Measurements from ENCODE around the gene APOC1.
"Not testable (repeated sequence)": the region's sequence is repeated elsewhere in the genome, so short reads cannot be mapped to it uniquely, and the experiment has no call there.

APOC1 gene

DNA sequence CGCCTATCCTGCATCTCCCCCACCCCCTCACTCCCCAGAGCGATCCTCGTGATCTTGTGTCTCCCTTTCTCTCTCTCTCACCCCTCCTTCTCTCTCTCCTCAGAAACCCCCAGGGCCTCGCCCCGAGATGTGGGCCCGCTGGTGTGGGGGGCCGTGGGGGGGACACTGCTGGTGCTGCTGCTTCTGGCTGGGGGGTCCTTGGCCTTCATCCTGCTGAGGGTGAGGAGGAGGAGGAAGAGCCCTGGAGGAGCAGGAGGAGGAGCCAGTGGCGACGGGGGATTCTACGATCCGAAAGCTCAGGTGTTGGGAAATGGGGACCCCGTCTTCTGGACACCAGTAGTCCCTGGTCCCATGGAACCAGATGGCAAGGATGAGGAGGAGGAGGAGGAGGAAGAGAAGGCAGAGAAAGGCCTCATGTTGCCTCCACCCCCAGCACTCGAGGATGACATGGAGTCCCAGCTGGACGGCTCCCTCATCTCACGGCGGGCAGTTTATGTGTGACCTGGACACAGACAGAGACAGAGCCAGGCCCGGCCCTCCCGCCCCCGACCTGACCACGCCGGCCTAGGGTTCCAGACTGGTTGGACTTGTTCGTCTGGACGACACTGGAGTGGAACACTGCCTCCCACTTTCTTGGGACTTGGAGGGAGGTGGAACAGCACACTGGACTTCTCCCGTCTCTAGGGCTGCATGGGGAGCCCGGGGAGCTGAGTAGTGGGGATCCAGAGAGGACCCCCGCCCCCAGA lies 36.1 kb upstream of the APOC1 start:
- TF ChIP-seq CTCF (IDR thresholded peaks at IDR 0.05): no peak
- Histone ChIP-seq H3K27me3 (no peaks in the 10 kb centered on the region), H3K4me1 (ENCODE audit: control insufficient read depth in 1 of 2, insufficient read depth in 1 of 2, low read depth in 1 of 2, low read length in 1 of 2) (no peaks in the 10 kb centered on the region), H3K36me3 (peaks cover 69% of the 10 kb centered on the region), H3K4me3 (ENCODE audit: low read depth in 1 of 2, low read length in 1 of 2) (no peak overlapping the region), H3K9me3 (no peaks in the 10 kb centered on the region), H3K27ac (no peak overlapping the region)

DNA sequence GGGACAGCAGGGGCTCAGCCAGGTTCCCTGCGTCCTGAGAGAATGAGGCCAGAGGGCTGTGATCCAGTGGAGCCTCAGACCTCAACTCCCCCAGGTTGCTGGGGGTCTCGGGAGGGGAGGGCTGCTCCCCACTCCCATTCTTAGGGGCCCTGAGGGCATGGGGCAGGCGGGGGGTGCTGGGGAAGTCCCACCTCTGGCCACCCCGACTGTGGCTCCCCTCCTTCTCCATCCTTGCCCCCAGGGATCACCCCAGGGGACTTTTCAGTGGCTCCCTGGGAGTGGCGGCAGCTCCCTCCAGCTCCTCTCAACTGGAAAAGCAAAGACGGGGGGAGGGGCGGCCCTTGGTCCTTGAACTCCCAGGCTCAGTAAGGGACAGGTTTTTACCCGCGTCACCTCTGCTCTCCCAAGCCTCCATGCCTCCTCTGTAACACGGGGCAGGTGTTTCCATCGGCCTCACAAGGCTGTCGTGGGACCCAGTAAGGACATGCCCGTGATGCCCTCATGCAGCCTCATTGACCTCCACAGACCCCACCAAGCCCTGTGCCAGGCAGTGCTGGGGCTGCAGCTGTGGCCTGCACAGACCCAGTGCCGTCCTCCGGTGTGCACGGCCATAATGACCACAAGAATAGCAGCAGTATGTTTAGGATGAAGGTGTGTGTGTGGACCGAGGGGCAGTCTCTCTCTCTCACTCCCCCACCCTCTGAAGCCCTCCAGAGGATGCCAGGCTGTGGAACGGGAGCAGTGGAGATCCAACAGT lies 34.9 kb upstream of the APOC1 start:
- TF ChIP-seq CTCF (IDR thresholded peaks at IDR 0.05): no peak
- Histone ChIP-seq H3K36me3 (peaks cover 62% of the 10 kb centered on the region), H3K9me3 (no peaks in the 10 kb centered on the region), H3K4me1 (ENCODE audit: control insufficient read depth in 1 of 2, insufficient read depth in 1 of 2, low read depth in 1 of 2, low read length in 1 of 2) (no peaks in the 10 kb centered on the region), H3K4me3 (ENCODE audit: low read depth in 1 of 2, low read length in 1 of 2) (no peak overlapping the region), H3K27ac (no peak overlapping the region), H3K27me3 (no peaks in the 10 kb centered on the region)

DNA sequence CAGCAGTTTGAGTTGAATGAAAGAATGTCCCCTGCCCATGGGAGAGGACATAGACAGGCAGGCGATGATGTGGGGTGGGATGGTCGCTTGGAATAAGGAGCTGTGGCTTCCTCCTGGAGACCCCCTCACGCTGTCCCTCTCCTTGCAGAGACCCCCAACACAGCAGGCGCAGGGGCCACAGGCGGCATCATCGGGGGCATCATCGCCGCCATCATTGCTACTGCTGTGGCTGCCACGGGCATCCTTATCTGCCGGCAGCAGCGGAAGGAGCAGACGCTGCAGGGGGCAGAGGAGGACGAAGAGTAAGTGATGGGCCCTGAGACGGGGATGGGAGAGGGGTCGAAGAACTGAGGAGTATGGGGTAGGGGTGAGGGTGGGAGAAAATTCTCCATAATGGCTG lies 32.3 kb upstream of the APOC1 start:
- Histone ChIP-seq H3K4me3 (ENCODE audit: low read depth in 1 of 2, low read length in 1 of 2) (no peak overlapping the region), H3K27me3 (no peaks in the 10 kb centered on the region), H3K36me3 (peaks cover 51% of the 10 kb centered on the region), H3K9me3 (no peaks in the 10 kb centered on the region), H3K4me1 (ENCODE audit: control insufficient read depth in 1 of 2, insufficient read depth in 1 of 2, low read depth in 1 of 2, low read length in 1 of 2) (no peaks in the 10 kb centered on the region), H3K27ac (no peak overlapping the region)
- no peak for TF ChIP-seq CTCF (IDR thresholded peaks at IDR 0.05)

- H3K27ac ChIP-seq; H3K4me1 ChIP-seq (ENCODE audit: control insufficient read depth in 1 of 2, insufficient read depth in 1 of 2, low read depth in 1 of 2, low read length in 1 of 2); H3K27me3 ChIP-seq; H3K9me3 ChIP-seq; H3K4me3 ChIP-seq (ENCODE audit: low read depth in 1 of 2, low read length in 1 of 2): not testable (repeated sequence)
- peaks cover 45% of the 10 kb centered on the region for H3K36me3 ChIP-seq
Observed at GRCh38 chr19:44882619-44883397, 31.6 kb upstream of the APOC1 start.

DNA sequence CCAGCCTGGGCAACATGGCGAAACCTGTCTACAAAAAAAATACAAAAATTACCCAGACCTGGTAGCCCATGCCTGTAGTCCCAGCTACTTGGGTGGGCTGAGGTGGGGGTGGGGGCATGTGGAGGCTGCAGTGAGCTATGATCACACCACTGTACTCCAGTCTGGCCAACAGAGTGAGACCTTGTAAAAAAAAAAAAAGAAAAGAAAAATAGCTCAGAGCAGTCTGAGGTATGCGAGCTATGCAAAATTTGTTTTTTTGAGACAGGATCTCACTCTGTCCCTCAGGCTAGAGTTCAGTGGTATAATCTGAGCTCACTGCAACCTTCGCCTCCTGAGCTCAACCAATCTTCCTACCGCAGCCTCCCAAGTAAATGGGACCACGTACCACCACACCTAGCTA lies 30.5 kb upstream of the APOC1 start:
- TF ChIP-seq CTCF (IDR thresholded peaks at IDR 0.05): no peak
- no peaks in the 10 kb centered on the region for H3K27me3 ChIP-seq
- H3K36me3 ChIP-seq: peaks cover 40% of the 10 kb centered on the region
- no peak overlapping the region for H3K27ac ChIP-seq
- H3K4me3 ChIP-seq (ENCODE audit: low read depth in 1 of 2, low read length in 1 of 2): no peak overlapping the region
- H3K4me1 ChIP-seq (ENCODE audit: control insufficient read depth in 1 of 2, insufficient read depth in 1 of 2, low read depth in 1 of 2, low read length in 1 of 2): no peaks in the 10 kb centered on the region
- no peaks in the 10 kb centered on the region for H3K9me3 ChIP-seq
